GM18502 (cell line): Measurements from ENCODE around the gene WDR62.

Experiments
- ATAC-seq: cut with Tn5 transposase; IDR thresholded peaks from one replicate; pipeline ENCODE4 v1.9.1; 2021; ENCODE audit warnings: mild to moderate bottlenecking; ENCODE audit not compliant: unreplicated experiment, poor library complexity

WDR62 gene

GRCh38 chr19:36139120-36139472 is 84.4 kb downstream of the WDR62 start:
- ATAC-seq: no peak

- ATAC-seq: peak; percentile 84
Measured at GRCh38 chr19:36139473-36140303, 85.0 kb downstream of the WDR62 start, which contains the start of gene CAPNS1. TSS of gene CAPNS1 (plus strand) at chr19:36140066. CDS start at chr19:36141012, 946 bp downstream.

GRCh38 chr19:36140304-36141038 is 85.8 kb downstream of the WDR62 start:
- peak; percentile 19 for ATAC-seq

- ATAC-seq: peak; percentile 48
Measured at GRCh38 chr19:36141039-36141927, 86.6 kb downstream of the WDR62 start.

GRCh38 chr19:36142046-36142445 is 87.3 kb downstream of the WDR62 start:
- no peak for ATAC-seq

- no peak for ATAC-seq
Measured at GRCh38 chr19:36142496-36142895, 87.8 kb downstream of the WDR62 start.

GRCh38 chr19:36144624-36145023 is 89.9 kb downstream of the WDR62 start:
- no peak for ATAC-seq

- no peak for ATAC-seq
Measured at GRCh38 chr19:36149673-36150406, 95.1 kb downstream of the WDR62 start.

- ATAC-seq: no peak
Measured at GRCh38 chr19:36150586-36150985, 95.9 kb downstream of the WDR62 start.

GRCh38 chr19:36151144-36152018 is 96.7 kb downstream of the WDR62 start:
- ATAC-seq: no peak

- ATAC-seq: no peak
Measured at GRCh38 chr19:36152019-36152351, 97.3 kb downstream of the WDR62 start.

GRCh38 chr19:36152352-36153091 is 97.8 kb downstream of the WDR62 start, which contains the start of gene COX7A1:
TSS of gene COX7A1 (minus strand) at chr19:36152447. CDS start at chr19:36152407, 40 bp downstream.
- no peak for ATAC-seq

- ATAC-seq: no peak
Measured at GRCh38 chr19:36153126-36153525, 98.4 kb downstream of the WDR62 start.
